Common myeloid progenitor, CD34-positive (primary cell): ENCODE results near the gene S100A8.

Experiments used
- CTCF ChIA-PET: fragments of 350-600 bp; sonication (Branson Sonifier 250); formaldehyde crosslinking; loops from one replicate; lab custom pipeline; 2021; ENCODE audit warnings: antibody characterized with exemption; lab: Charles Lee
- POLR2A ChIA-PET: fragments of 350-600 bp; sonication (Branson Sonifier 250); formaldehyde crosslinking; loops from one replicate; lab custom pipeline; 2021; ENCODE audit warnings: antibody characterized with exemption; lab: Charles Lee
- DNase-seq, 3 donors: peaks; one replicate each; pipeline versions ENCODE4 v3.0.0 to v3.0.0-alpha.2; 2013
- H3K27ac ChIP-seq, 2 experiments: 1 replicate in 1 of 2; 2 replicates in 1 of 2; pipeline ENCODE4 v1.7.0; 2013; ENCODE audit warnings: inconsistent platforms in 2 of 2, low read length in 2 of 2, mild to moderate bottlenecking in 2 of 2, low read depth in 1 of 2, moderate library complexity in 1 of 2; ENCODE audit not compliant: severe bottlenecking in 2 of 2, insufficient read depth in 1 of 2, poor library complexity in 1 of 2
- H3K27me3 ChIP-seq, 5 experiments: replicated peaks in 2 of 5; 1 replicate in 3 of 5; 2 replicates in 2 of 5; pipeline versions ENCODE4 v1.6.1 to v1.7.0; 2013; ENCODE audit warnings: low read length in 4 of 5, mild to moderate bottlenecking in 2 of 5, moderate library complexity in 2 of 5, inconsistent platforms in 1 of 5; ENCODE audit not compliant: insufficient read depth in 5 of 5, control insufficient read depth in 4 of 5
- H3K36me3 ChIP-seq, 4 experiments: 1 replicate in 2 of 4; 2 replicates in 2 of 4; pipeline versions ENCODE4 v1.6.1 to v1.7.0; 2013; ENCODE audit warnings: low read length in 3 of 4, control low read depth in 1 of 4, mild to moderate bottlenecking in 1 of 4; ENCODE audit not compliant: control insufficient read depth in 4 of 4, insufficient read depth in 4 of 4
- H3K4me1 ChIP-seq, 4 experiments: 1 replicate in 3 of 4; 2 replicates in 1 of 4; pipeline versions ENCODE4 v1.6.1 to v1.7.1; 2013; ENCODE audit warnings: low read length in 3 of 4, mild to moderate bottlenecking in 3 of 4, control low read depth in 1 of 4, inconsistent platforms in 1 of 4, moderate library complexity in 1 of 4; ENCODE audit not compliant: control insufficient read depth in 4 of 4, insufficient read depth in 4 of 4; ENCODE audit errors: control extremely low read depth in 1 of 4
- H3K4me3 ChIP-seq, 7 experiments: 1 replicate in 4 of 7; 2 replicates in 3 of 7; pipeline versions ENCODE4 v1.5.1 to v1.7.0; 2013; ENCODE audit warnings: mild to moderate bottlenecking in 7 of 7, low read length in 6 of 7, moderate library complexity in 6 of 7, inconsistent platforms in 2 of 7, low read depth in 2 of 7, control low read depth in 1 of 7; ENCODE audit not compliant: insufficient read depth in 4 of 7, control insufficient read depth in 1 of 7; ENCODE audit errors: extremely low read depth in 1 of 7
- H3K9me3 ChIP-seq, 5 experiments: 1 replicate in 4 of 5; 2 replicates in 1 of 5; pipeline versions ENCODE4 v1.6.1 to v1.7.1; 2013; ENCODE audit warnings: low read length in 4 of 5, mild to moderate bottlenecking in 2 of 5, inconsistent platforms in 1 of 5, low read depth in 1 of 5, moderate library complexity in 1 of 5; ENCODE audit not compliant: control insufficient read depth in 4 of 5, insufficient read depth in 2 of 5; ENCODE audit errors: control extremely low read depth in 1 of 5
- WGBS: methylation state at CpG from one replicate; pipeline ENCODE4 v1.1.5; 2013; ENCODE audit not compliant: insufficient coverage; 5-methylcytosine and 5-hydroxymethylcytosine counted together

The S100A8 gene

DNA sequence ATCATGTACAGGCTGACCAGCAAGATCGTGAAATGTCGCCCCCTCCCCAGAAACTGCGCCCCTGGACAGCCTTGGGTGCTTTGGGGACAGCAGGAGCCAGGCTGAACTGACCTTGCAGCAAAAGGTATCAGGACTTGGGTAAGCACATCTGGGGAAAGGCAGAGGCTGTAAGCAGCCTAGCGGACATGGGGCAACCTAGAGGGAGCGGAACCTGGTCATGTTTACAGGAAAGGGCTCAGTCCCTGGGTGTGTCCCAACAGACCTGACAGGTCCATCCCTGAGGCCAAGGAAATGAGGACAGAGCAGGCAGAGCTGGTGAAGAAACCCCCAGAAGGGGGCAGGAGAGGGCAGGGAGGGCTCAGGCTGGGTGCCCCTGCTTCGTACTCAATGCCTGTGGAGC lies 3.1 kb upstream of the S100A8 start:
- 95% methylated on average over 6 of the region's 6 CpGs for WGBS
- POLR2A ChIA-PET = no interaction called here
- H3K4me1 ChIP-seq = peaks cover 0 to 26% (median 16%) of the 10 kb centered on the region in 4 experiments
- H3K4me3 ChIP-seq = no peak overlapping the region
- no peaks in the 10 kb centered on the region for H3K27me3 ChIP-seq
- CTCF ChIA-PET = no interaction called here
- no peaks in the 10 kb centered on the region for H3K9me3 ChIP-seq
- no peak overlapping the region for H3K27ac ChIP-seq
- DNase-seq = no peak
- no peaks in the 10 kb centered on the region for H3K36me3 ChIP-seq

DNA sequence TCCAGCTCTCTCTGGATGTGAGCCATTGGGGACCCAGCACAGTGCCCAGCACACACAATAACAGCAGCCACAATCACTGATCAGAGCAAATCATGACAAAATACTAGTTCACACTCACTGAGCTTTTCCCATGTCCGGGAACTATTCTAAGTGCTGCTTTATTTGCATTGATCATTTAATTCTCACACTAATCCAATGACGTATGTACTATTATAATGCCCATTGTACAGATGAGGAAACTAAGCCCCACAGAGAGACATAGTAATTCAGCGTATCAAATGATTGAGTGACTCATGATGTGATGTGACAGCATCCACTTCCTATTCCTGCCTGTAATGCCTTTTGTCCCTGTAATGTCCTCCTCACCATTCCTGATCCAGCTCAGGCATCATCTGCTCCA lies 1.9 kb upstream of the S100A8 start:
- 93% methylated on average over 3 of the region's 3 CpGs for WGBS
- Histone ChIP-seq H3K27ac (no peak overlapping the region), H3K27me3 (no peaks in the 10 kb centered on the region), H3K4me1 (peaks cover 0 to 30% (median 15%) of the 10 kb centered on the region in 4 experiments), H3K36me3 (no peaks in the 10 kb centered on the region), H3K4me3 (no peak overlapping the region), H3K9me3 (no peaks in the 10 kb centered on the region)
- ChIA-PET POLR2A (no interaction called here), CTCF (interaction anchor here (0.8 to 1.0 kb wide), 2 partner anchors 9 to 11 kb away, joined by 3 read pairs; no protein-coding TSS in a partner anchor)
- DNase-seq = no peak

DNA sequence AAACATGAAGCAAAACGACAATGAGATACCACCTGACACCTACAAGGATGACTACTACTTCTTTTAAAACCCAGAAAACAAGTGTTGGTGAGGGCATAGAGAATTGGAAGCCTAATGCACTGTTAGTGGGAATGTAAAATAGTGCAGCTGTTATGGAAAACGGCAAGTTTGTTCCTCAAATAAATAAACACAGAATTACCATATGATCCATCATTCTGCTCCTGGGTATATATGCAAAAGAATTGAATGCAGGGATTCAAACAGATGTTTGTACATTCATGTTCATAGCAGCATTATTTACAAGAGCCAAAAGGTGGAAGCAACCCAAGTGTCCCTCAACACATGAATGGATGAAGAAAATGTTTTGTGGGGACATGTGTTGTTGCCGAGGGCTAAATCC lies 1.4 kb upstream of the S100A8 start:
- peaks cover 4 to 35% (median 15%) of the 10 kb centered on the region in 4 experiments for H3K4me1 ChIP-seq
- CTCF ChIA-PET = no interaction called here
- no peaks in the 10 kb centered on the region for H3K9me3 ChIP-seq
- H3K27ac ChIP-seq = no peak overlapping the region
- 75% methylated on average over 1 of the region's 3 CpGs for WGBS
- POLR2A ChIA-PET = no interaction called here
- no peak for DNase-seq
- H3K4me3 ChIP-seq = peak overlapping the region in 1 of 7 experiments; percentile 34
- H3K27me3 ChIP-seq = no peaks in the 10 kb centered on the region
- H3K36me3 ChIP-seq = no peaks in the 10 kb centered on the region

DNA sequence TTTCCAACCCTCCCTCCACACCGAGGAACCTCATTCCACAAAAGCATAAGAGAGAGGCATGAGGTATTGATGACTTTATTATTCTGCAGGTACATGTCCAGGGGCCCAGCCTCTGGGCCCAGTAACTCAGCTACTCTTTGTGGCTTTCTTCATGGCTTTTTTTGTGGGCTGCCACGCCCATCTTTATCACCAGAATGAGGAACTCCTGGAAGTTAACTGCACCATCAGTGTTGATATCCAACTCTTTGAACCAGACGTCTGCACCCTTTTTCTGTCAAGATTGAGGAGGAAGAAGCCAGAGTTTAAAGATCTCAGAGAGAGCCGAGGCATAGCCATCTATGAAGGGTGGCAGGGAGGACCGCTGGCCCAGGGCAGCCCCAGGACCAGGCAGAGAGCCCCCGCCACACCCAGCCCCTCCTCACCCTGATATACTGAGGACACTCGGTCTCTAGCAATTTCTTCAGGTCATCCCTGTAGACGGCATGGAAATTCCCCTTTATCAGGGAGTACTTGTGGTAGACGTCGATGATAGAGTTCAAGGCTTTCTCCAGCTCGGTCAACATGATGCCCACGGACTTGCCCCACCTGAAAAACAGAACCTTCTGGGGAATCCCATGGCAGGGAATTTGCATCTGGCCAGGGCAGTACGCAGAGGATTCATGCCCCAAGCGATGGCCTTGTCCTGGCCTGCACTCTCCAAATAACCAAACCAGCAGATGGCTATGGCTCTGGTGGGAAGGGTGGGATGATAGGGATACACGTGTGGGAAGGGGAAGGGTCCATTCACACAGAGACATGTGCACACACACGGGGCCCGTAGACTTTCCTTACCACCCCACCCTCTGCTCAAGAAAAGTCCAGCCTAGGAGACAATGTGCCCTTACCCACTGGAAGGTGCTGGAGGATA lies 647 bp downstream of the S100A8 start:
- H3K4me3 ChIP-seq = peak overlapping the region in 3 of 7 experiments; percentile 16 to 37 (median 31)
- CTCF ChIA-PET = interaction anchor here (0.9 to 2.9 kb wide), 6 partner anchors 13 to 42 kb away, joined by 3 to 12 read pairs (median 6); partner anchors contain the start of genes PGLYRP4 and S100A9

DNA sequence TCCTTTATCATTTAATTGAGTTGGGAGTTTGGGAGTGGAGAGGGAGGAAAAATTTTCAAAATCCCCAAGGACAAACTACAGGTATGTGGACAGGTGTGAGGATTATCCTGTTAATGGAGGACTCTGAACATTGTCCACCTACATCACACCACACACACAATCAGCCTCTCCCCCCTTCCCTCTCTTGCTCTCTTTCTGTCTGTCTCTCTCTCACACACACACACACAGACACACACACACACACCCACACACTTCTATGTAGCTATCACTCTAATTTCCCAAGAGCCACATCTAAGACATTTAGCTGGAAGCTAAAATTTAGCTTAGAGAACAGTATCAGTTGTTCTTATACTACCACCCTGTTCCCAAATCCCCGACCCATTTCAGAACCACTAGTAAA lies 1.5 kb downstream of the S100A8 start:
- no peaks in the 10 kb centered on the region for H3K9me3 ChIP-seq
- H3K36me3 ChIP-seq = no peaks in the 10 kb centered on the region
- H3K4me3 ChIP-seq = peak overlapping the region in 1 of 7 experiments; percentile 32
- H3K27ac ChIP-seq = no peak overlapping the region
- ChIA-PET CTCF (interaction anchor here (1.4 to 2.9 kb wide), 5 partner anchors 14 to 41 kb away, joined by 4 to 12 read pairs (median 6); partner anchors contain the start of genes PGLYRP4 and S100A9), POLR2A (no interaction called here)
- WGBS = no CpG with 5 or more reads among the region's 1 CpG
- no peaks in the 10 kb centered on the region for H3K27me3 ChIP-seq
- H3K4me1 ChIP-seq = peaks cover 11 to 60% (median 36%) of the 10 kb centered on the region in 4 experiments
- no peak for DNase-seq

More for the DNA sequence above, 647 bp downstream of the S100A8 start:
- POLR2A ChIA-PET = no interaction called here
- WGBS = 70% methylated on average over 10 of the region's 17 CpGs
- H3K27me3 ChIP-seq = no peaks in the 10 kb centered on the region
- H3K9me3 ChIP-seq = no peaks in the 10 kb centered on the region
- H3K27ac ChIP-seq = no peak overlapping the region
- peak; percentile 14 to 60 (median 54) for DNase-seq
- peaks cover 11 to 55% (median 32%) of the 10 kb centered on the region in 4 experiments for H3K4me1 ChIP-seq
- no peaks in the 10 kb centered on the region for H3K36me3 ChIP-seq

DNA sequence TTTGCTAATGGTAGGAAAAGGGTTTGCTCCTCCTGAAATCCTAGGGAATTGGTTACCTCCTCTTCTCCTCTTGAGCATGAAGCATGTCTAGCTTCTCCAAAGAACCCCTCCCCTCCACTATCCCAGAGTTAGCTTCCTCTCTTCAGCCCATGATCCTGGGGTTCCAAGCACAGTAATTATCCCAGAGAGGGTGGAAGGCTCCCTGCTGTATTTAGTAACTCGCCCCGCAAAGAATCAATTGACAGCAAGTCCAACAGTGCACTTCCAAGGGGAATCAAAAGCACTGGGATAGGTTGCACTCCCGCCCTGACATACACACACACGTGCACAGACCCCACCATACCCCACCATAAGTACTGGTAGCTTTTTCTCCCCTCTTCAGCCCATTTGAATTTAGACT lies 3.1 kb downstream of the S100A8 start:
- Histone ChIP-seq H3K4me1 (peaks cover 11 to 60% (median 36%) of the 10 kb centered on the region in 4 experiments), H3K36me3 (no peaks in the 10 kb centered on the region), H3K9me3 (peaks cover 0 to under 1% (median 0%) of the 10 kb centered on the region in 5 experiments), H3K27me3 (no peaks in the 10 kb centered on the region), H3K4me3 (no peak overlapping the region), H3K27ac (no peak overlapping the region)
- WGBS = 89% methylated on average over 4 of the region's 4 CpGs
- ChIA-PET POLR2A (no interaction called here), CTCF (interaction anchor here (1.7 kb wide), 1 partner anchor 30 kb away, joined by 4 read pairs; the partner anchor contains the start of gene S100A9)
- no peak for DNase-seq
